Body of pancreas (tissue), 4 donors: ENCODE data around the gene RFC2.

Source experiments
- POLR2A ChIP-seq, 3 donors: fragments of 450-650 bp; IDR thresholded peaks; one replicate each; pipeline ENCODE4 v1.6.1; 2016; ENCODE audit warnings: antibody characterized with exemption in 3 of 3, mild to moderate bottlenecking in 2 of 3
- TF ChIP-seq, protein P1 (sequence below), 7 experiments: fragments of 450-650 bp in 4 of 7; fragments of 200-600 bp in 3 of 7; sonication (generic) in 3 of 7; IDR thresholded peaks; one replicate each; pipeline ENCODE4 v1.5.1; 2016 to 2019; ENCODE audit warnings: antibody characterized with exemption in 7 of 7

- TF ChIP-seq, protein P1, sequence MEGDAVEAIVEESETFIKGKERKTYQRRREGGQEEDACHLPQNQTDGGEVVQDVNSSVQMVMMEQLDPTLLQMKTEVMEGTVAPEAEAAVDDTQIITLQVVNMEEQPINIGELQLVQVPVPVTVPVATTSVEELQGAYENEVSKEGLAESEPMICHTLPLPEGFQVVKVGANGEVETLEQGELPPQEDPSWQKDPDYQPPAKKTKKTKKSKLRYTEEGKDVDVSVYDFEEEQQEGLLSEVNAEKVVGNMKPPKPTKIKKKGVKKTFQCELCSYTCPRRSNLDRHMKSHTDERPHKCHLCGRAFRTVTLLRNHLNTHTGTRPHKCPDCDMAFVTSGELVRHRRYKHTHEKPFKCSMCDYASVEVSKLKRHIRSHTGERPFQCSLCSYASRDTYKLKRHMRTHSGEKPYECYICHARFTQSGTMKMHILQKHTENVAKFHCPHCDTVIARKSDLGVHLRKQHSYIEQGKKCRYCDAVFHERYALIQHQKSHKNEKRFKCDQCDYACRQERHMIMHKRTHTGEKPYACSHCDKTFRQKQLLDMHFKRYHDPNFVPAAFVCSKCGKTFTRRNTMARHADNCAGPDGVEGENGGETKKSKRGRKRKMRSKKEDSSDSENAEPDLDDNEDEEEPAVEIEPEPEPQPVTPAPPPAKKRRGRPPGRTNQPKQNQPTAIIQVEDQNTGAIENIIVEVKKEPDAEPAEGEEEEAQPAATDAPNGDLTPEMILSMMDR (IDR thresholded peaks at IDR 0.05), result no peak
- TF ChIP-seq POLR2A (IDR thresholded peaks at IDR 0.05), result no peak
These were observed 30.3 kb downstream of the RFC2 start for GRCh38 chr7:74223711-74224510.
